CD4-positive, alpha-beta T cell treated with Interleukin-17A for 1 hour (primary cell): Measurements from ENCODE around the gene GRIA1.

ENCODE experiments used
- DNase-seq: peaks from one replicate; pipeline ENCODE4 v3.0.0-alpha.2; 2020

The GRIA1 gene

DNA sequence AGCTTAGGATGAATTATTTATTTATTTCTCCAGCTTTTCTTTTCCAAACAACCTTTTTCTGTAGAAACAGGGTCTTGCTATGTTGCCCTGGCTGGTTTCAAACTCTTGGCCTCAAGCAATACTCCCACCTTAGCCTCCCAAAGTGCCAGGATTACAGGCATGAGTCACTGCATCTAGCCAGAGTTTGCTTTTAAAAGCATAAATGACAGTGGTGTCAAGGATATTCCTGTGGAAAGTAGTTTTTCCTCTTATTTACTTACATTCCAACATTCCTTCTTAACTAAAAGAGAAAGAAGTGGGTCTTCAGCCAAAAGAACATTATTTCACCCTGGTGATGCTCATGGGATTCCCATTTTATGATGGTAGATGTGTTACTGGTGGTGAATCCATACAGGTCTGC, 62.4 kb downstream of the GRIA1 start:
- no peak for DNase-seq

DNA sequence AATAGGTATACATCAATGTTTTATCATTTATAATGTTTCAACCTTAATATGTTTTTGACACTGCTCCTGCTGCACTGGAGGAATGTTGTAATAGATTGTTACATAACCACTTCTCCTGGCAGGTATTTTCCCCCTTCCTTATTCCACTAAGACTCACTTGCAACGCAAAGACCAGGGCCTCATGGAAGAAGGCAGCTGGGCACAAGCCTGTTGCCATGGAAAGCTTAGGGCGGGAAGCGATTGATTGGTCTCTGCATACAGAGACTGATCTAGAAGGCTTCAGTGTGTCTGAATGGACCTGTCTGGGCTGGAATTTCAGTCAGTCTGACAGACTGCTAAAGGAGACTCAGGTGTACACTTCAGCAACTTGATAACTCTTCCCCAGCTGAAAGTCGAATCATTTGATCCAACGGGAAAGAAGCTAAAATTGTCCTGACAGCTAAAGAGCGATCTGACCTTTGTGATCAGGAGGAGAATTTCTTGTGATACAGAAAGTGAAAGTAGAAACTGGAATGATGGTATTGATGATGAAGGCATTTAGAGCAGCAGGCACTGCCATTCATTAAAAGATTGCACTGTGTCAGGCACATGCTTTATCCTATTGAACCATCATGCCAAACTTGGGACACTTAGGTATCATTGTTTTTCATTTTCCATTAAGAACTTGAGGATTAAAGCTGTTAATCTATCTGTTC, 65.1 kb downstream of the GRIA1 start:
- DNase-seq: no peak

DNA sequence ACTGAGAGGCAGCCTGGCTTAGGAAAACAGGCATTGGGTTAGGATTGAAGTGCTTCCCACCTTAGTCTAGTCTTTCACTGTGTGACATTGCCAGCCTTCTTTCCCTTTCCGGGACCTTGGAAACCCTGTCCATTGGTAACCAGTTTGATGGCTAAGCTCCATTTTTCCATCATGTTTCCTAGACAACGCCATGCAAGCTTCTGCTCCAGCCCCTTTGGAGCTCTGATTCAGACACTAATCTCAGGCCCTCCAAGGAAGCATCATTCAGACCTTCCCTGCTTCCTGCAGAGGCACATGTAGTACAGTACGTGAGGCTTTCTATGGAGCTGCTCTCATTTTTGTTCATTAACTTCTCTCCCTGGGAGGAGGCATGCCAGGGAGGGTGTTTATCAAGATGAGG, 68.5 kb downstream of the GRIA1 start:
- no peak for DNase-seq

DNA sequence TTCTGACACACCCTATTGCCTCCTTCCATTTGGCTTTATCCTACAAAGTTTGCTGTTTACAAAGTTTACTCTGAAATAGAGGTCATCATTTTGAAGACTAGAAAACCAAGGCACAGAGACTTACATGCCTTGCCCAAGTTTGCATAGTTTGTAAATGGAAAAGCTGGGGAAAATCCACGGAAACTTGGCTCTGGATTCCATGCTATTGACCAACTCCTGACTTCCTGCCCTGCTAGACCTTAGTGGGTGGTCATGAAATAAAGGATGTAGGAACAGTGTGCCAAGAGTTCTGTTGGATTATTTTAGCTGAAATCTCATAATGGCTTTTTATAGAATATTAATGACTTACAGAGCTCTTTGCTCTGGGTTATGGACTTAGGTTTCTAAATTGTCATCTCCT, 69.5 kb downstream of the GRIA1 start:
- DNase-seq: no peak

DNA sequence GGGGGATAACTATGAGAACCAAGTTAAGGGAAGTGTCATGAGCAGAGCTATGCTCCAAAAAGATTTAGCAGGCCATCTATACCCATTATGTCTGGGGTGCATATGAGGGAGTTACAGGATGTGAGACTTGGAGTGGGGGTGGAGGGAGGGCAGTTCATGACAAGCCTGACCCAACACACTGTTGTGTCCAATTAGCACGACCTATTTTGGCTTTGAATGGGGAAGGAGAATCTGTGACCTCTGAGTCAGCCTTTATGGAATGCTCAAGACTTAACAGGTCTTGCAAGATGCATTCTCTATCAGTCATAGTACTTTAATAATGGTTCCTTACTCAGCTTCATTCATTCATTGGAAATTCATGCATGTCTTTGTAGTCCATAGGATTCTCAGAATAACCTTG, 71.7 kb downstream of the GRIA1 start:
- DNase-seq: no peak

DNA sequence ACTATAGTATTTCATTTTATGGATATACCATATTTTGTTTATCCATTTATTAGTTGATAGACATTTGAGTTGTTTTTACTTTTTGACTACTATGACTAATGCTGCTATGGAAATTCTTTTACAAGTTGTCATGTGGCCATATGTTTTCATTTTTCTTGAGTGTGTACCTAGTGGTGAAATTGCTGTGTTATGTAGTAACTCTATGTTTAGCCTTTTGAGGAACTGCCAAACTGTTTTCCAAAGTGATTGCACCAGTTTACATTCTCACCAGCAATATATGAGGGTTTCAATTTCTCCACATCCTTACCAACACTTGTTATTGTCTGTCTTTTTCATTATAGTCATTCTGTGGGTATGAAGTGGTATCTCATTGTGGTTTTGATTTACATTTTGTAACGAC, 75.4 kb downstream of the GRIA1 start:
- no peak for DNase-seq

DNA sequence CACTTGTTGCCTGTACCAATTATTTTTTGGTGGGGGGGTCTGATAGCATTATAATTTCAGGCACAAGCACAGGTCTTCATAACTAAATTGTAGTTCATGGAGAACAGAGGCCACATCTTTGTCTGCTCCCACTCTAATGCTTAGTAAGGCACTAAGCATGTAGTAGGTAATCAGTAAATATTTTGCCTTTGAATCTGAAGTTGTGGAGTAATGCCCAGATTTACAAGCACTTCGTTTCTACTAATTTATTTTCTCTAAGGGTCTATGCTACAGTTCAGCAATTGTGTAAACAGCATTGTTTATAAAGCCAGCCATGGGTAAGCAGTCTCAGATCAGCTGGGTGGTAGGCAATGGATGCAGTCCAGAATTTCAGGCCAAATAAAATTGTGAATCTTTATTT, 78.6 kb downstream of the GRIA1 start:
- DNase-seq: no peak

DNA sequence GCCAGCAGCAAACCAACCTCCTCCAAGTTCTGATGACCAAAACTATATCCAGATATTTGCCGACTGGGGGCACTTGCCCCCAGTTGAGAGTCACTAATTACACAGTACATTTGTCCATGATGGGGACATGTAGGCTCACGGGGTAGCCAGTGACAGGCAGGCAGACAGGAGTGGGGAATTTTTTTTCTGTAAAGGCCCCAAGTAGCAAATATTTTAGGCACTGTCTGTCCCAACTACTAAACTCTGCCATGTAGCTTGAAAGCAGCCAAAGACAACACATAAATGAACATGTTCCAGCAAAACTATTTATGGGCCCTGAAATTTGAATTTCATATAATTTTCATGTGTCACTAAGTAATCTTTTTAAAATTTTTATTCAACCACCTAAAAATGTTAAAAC, 80.7 kb downstream of the GRIA1 start:
- DNase-seq: no peak

DNA sequence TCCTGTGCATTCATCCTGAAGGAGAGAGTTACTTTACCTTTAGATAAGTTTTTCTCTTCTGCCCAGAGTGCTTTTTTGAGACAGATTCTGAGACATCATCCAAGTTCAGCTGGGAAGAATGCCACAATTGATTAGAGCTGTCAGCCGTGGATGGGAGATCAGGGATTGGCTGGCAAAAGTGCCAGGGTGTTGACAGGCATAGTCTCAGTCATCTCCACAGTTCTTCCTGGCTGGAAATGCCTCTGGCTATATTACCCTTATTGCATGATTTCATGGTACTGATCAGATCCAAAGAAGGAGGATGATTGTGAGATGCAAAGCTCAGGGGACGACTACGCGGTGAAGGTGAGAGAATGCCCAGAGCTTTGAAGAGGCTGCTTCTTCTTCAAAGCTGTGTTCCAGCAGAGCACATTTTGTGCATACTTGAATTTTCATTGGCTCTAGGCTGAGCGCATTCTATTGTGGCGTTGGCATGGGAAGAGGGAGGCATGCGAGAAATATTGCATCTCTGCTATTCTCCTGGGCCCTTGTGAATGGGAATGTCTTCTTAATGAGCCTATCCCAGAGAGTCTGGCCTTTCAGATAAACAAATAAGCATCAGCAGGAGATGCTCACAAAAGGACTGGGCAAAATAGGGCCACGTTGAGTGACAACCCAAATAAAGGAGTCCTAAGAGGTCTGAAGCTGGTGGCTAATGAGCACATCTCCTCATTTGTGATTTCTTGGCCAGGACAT, 82.1 kb downstream of the GRIA1 start:
- DNase-seq: no peak

DNA sequence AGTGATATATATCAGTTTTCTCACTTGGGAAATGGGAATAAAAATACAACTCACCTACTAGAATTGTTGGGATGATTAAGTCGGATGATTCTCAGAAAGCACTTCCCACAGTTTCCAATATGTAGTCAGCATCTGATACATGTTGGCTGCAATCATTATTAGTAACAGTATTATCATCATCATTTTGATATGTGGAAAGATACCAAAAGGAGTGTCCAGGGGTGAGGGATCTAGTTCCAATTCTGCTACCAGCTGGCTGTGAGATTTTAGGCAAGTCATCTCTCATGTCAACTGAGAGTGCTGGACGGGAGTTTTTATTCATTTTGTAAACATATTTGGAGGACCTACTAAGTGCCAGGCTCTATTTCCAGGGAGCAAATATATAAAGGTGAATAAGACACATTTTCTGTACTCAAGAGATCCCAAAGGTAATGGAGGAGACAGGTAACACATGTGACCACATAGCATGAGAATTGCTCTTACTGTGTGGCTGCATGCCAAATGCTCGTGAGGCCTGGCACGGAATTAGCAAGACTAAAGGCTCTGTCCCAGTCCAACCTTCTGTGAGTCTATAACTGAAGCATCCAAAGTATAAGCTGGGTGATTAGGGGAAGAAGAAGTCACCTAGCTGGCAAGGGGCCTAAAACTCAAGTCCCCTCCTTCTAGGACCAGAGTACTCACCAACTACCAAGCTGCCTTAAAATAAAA, 83.0 kb downstream of the GRIA1 start:
- DNase-seq: no peak

DNA sequence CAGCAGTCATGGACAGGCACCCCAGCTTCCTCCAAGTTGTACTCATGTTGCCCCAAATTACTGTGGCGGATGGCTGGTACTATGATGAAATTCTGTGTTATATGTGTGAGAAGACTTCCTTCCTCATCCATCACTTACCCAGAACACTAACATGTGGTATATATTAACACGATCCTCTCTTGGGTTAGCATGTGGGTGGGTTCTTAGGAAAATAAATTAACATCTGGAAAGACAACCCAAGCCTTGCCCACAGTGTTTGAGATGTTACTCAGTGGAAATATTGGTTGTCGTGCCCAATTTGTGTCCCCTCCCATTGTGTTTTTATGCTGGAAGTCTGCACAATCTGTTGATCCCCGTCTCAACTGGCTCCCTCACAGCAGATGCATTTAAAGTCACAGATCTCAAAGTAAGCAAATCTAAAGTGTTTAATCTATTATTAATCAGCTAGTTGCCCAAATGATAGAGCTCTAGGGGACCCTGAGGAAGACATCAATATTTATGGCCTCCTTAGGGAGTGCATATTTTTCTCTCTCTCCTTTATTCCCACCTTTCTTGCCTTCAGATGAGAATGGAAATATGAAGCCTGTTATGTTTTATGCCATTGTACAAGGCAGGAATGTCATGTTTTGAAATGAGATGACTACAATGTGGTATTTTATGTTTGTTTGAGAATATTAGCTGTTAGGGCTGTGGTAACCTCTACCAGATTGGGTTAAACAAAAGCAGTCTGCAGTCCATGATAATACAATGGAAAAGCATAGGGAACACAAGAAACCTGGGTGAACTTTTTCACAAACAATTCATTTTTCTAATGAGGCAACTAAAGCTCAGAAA, 93.9 kb downstream of the GRIA1 start:
- DNase-seq: no peak

DNA sequence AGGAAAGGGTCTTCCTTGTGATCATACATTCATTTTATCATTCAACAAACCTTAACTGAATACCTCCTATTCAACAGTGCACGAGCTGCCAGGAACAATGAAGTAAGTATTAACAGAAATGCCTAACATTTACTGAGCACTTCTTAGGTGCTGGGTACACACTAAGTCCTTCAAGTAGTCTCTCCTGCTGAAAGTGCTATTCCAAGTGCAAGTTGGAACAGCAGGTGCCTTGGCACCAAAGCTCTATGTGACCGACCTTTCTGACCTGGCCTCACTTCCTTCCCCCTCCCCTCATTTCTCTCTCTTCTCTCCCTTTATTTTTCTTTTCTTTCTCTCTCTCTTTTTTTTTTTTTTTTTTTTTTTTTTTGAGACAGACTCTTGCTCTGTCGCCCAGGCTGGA, 94.5 kb downstream of the GRIA1 start:
- no peak for DNase-seq

DNA sequence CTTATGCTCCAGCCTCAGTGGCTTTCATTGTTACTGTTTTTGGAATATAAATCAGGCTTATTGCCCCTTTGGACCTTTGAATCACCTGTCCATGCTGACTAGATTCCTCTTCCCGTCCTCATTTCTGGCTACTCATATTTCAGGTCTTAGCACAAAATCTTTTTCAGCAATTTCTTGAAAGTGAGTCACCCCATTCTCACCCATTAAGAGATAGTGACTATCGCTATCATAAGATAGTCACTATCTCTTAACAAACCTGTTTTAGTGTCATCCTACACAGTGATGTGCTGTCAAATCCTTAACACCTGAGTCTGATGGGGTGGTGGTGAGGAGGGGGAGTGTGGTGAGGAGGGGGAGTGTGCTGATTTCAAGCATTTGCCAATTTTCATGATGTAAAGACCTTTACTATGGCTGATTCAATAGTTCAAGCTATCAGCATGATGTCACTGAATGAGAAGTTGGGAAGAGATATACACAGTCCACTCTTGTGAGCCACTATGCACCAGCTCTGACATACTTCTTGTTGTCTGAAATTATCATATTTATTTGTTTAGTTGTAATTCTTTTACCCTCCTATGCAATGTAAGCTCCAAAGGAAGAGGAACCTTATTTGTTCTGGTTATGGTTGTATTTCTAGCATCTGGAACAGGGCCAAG, 95.3 kb downstream of the GRIA1 start:
- DNase-seq: no peak

DNA sequence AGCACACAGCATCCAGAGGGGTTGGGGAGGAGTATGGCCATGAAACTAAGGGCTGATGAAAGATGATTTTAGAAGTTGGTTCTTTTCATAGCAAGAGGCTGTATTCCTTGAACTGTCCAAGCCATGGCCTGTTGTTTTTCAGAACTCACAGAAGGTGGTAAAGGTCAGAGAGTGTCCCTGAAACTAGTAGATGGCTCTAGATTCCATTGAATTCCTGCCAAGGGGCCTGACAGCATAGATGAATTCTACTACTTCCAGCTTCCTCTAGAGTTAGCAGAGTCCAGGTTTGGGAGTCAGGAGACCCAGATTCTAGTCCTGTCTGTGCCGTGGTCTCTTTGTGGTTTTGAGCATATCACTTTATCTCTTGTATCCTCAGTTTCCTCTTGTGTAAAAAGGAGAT, 101.6 kb downstream of the GRIA1 start:
- DNase-seq: no peak

DNA sequence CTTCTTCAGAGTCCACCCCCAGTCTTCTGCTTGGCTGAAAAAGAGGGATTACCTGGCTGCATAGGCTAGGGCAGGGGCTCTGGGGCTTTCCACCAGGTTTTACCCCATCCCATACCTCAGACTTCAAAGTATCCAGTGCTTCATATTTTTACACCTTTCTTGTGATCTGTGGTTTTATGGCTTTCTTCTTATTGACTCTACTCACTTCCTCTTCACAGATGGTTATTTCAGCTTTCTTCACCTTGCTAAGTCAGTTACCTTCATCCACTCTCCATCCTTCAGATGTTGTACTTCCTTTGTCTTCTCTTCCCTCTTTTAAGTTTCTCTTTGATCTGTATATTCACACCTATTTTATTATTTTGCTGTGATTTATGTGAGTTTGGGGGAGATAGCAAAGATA, 104.3 kb downstream of the GRIA1 start:
- DNase-seq: no peak

DNA sequence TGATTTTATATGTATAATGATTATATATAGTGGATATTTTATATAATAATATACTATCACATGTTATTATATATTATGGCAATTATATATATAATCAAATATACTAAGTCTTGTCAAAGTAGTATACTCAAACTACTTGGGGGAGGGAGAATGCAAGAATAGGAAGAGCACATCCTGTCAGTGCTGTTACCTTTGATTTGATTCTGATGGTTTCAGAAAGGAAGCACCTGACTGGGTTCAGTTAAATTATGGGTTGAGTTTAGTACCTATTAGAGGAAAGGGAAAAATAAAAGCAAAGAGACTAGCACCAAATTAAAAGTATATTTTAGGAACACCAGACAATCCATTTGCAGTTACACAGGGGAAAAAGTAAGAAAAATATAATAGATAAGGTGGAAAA, 107.6 kb downstream of the GRIA1 start:
- DNase-seq: no peak

DNA sequence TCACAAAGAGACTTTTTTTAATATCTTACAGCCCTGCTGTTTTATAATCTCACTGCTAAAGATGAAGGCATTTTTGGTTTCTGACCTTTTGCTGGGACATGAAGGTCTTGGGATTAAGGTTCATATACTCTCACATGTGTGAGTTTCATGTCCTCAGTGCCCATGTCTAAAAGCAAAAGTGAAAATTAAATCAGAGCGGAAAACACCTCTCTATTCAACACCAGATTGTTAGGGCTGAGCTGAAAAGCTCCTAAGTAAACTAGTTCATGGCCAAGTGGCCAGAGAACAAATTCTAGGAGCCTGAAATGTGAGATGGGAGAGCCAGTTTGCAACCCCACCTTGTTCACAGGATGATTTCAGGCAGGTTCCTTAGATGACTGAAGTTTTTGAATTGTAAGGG, 110.9 kb downstream of the GRIA1 start:
- no peak for DNase-seq

DNA sequence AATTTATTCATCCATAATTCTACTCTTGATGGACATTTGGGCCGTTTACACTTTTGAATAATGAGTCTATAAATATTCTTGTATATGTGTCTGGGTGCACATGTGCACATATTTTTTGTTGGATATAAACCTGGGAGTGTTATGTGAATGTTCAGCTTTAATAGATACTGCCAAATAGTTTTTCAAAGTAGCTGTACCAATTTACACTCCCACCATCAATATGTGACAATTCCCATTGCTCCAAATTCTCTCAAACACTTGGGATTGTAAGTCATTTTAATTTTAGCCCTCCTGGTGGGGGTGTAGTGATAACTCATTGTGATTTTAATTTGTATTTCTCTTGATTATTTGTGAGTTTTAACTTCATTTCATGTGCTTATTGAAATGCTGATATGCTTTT, 114.9 kb downstream of the GRIA1 start:
- no peak for DNase-seq

DNA sequence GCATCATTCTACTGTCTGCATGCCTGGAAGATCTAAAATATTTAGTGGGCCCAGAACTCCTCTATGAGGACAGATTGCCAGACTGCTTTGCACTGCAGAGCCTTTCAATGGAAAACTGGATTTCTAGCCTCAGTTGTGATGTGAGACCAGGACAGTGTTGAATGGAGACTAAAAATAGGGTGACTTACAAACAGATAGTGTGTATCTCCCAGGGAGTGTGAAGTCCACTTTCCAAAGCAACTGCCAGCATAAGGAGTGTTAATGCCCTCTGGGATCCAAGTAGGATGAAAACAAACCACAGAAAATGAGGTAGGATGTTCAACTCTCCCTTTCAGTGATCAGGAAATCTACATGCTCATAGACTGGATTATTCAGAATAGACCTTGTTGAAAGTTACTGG, 119.5 kb downstream of the GRIA1 start:
- no peak for DNase-seq

DNA sequence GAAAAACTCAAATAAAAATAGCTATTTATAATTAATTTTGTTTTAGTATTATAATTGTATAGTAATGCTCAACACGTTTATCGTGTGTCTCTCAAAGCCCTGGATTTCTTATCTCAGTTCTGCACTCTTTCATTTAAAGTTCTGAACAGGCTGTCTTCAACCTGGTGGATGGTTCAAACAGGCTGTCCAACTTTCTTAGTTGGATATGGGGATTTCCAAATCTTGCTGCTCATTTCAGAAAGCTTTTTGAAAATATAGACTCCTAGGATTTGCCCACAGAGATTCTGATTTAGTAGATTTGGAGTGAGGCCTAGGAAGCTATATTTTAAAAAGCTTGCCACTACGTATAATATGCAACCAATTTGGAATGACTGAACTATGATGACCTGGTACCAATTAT, 120.3 kb downstream of the GRIA1 start:
- no peak for DNase-seq

DNA sequence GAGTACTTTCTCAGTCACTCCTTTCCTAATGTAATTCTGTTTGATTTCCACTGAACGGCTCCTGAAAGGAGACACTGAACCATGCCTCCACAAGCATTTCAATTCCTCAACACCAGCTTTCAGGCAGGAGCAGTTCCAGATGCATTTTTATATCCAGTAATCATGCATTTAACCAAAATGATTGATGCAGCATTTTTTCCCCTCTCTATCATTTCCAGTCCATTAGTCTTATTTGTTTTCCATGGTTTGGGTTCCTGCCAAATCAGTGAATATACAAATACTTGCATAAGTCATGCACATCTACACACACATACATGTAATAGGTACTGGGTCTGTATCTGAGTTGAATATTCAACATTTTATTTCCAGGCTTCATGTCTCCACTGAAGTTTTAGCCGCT, 122.7 kb downstream of the GRIA1 start:
- DNase-seq: no peak

DNA sequence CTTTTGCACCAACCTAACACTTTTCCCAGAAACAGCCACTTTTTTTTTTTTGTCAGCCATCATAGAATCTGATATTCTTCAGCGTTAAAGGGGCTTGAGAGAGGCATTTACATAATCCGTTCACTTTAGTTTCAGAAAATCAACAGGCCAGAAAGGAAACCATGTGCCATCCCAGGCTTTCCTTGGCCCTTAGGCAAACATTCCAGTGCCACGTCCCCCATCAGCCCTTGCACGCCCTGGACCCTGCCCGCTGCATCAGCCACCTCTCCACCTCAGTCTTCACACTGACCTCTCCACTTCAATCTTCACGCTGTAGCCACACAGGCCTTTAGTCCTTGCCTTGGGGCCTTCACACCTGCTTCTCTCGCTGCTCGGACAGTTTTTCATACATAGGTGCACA, 123.2 kb downstream of the GRIA1 start:
- no peak for DNase-seq

DNA sequence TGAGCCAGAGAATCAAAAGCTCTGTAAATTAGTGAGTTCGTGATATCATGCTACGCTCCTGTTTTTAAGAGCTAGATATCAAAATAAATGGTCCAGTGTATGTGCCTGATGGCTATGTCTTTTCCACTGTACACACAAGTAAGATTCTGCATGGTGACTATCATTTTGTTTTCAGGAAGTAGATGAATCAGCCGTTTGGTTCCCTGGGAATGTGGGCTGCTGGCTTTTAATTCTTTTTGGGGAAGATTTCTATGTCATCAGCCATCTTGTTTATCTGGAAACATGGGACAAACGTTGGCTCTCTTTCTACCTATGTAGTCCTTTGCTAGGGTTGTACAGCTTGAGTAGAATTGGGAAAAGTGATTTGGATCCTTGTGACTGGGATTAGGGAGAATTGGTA, 126.7 kb downstream of the GRIA1 start:
- no peak for DNase-seq
